Mucosa of descending colon (tissue), 3 donors: Measurements from ENCODE around the gene CCDC39. TPM values are rescaled to one million over a fixed set of nuclear protein-coding genes. Genes with fewer than 3 reads are reported as not detected.

Source experiments
- total RNA-seq, 3 donors: library from RNA; stranded (reverse); fragmentation: NEBNext Ultra II Directional in 2 of 3; extraction: Animal tissue kit (Norgen Biotek cat#: 25700) in 2 of 3; gene quantifications; one replicate each; pipeline versions ENCODE4 v1.2.1 to v1.2.4, GENCODE V29; 2021 to 2023
- donor health status: DM: no; HTN: no; CAD: no; lungs with moderate emphysema.
- donor health status: DM: no; HTN: no; CAD: no.
- donor health status: DM: no; HTN: yes; CAD: no.

CCDC39 gene
- total RNA-seq, 3 donors from 2014 or later = 0.09 to 0.10 TPM; not detected in 1

Other genes with a start within 250 kb of the CCDC39 start
- 10 to 100 TPM; 27.2 to 46.0 (median 46.0) TPM for gene TTC14, start 77.3 kb downstream of the CCDC39 start, total RNA-seq
- gene FXR1, start 233.2 kb upstream of the CCDC39 start, total RNA-seq = 100 to 1,000 TPM in 1 of 3 donors, 10 to 100 TPM in 2; 52.5 to 131 (median 65.2) TPM